ENCODE results near the gene RUFY1. TPM values are rescaled to one million over a fixed set of nuclear protein-coding genes. Genes with fewer than 3 reads are reported as not detected.

The RUFY1 gene
- polyA plus RNA-seq, 1 of the 3 experiments (the other 2 are of a cell fraction), result 30.3 TPM

Small RNA genes lying within 50 kb of the gene (small RNA-seq; reads per million reads assigned to genes)
- gene AC136628.3 (0 reads per million in 7 experiments), gene RF00017 (0 reads per million in 7 experiments)

Other genes with a start within 250 kb of the RUFY1 start
- gene ADAMTS2, start 205.1 kb upstream of the RUFY1 start, polyA plus RNA-seq (2012; rRNA removed), result 0.12 and 0.57 TPM in 2 replicates
- gene HNRNPH1, start 73.1 kb downstream of the RUFY1 start, polyA plus RNA-seq (2012; rRNA removed), result 192 and 197 TPM in 2 replicates
- not detected in 2 replicates for gene CBY3, start 130.5 kb downstream of the RUFY1 start, polyA plus RNA-seq (2012; rRNA removed)
- 142 and 215 TPM in 2 replicates for gene CANX, start 148.4 kb downstream of the RUFY1 start, polyA plus RNA-seq (2012; rRNA removed)
- 4.4 and 8.1 TPM in 2 replicates for gene MAML1, start 182.3 kb downstream of the RUFY1 start, polyA plus RNA-seq (2012; rRNA removed)
- 0.34 and 0.43 TPM in 2 replicates for gene LTC4S, start 243.4 kb downstream of the RUFY1 start, polyA plus RNA-seq (2012; rRNA removed)